WTC11 (cell line): Measurements from ENCODE around the gene LRATD1. TPM values are rescaled to one million over a fixed set of nuclear protein-coding genes. Genes with fewer than 3 reads are reported as not detected.

Experiments used
- ATAC-seq: fragments of 200-7000 bp; cut with Tn5 transposase; 2 replicates; pipeline ENCODE4 v1.10.0; 2021; ENCODE audit warnings: mild to moderate bottlenecking, moderate library complexity
- CTCF ChIA-PET: fragments of 300-600 bp; sonication (Branson Sonifier 250); formaldehyde crosslinking; loops from one replicate; lab custom pipeline; 2021; ENCODE audit warnings: antibody characterized with exemption; lab: Charles Lee
- POLR2A ChIA-PET: fragments of 350-600 bp; sonication (Branson Sonifier 250); formaldehyde crosslinking; loops from one replicate; lab custom pipeline; 2021; ENCODE audit warnings: antibody characterized with exemption; lab: Charles Lee
- DNase-seq: peaks from one replicate; pipeline ENCODE4 v3.0.0; 2021; ENCODE audit warnings: low spot score
- H3K27ac Mint-ChIP-seq: 2 replicates; pipeline ENCODE4 v1.8.0; 2021; ENCODE audit warnings: mixed read lengths
- H3K27me3 Mint-ChIP-seq: 2 replicates; pipeline ENCODE4 v1.8.0; 2021; ENCODE audit warnings: low read depth, mild to moderate bottlenecking, moderate library complexity, mixed read lengths
- H3K36me3 Mint-ChIP-seq: 2 replicates; pipeline ENCODE4 v1.8.0; 2021; ENCODE audit warnings: mixed read lengths
- H3K4me1 Mint-ChIP-seq: 2 replicates; pipeline ENCODE4 v1.8.0; 2022; ENCODE audit warnings: mixed read lengths
- H3K4me3 Mint-ChIP-seq: 2 replicates; pipeline ENCODE4 v1.8.0; 2021; ENCODE audit warnings: mild to moderate bottlenecking, moderate library complexity, mixed read lengths
- H3K9me3 Mint-ChIP-seq: 2 replicates; pipeline ENCODE4 v1.8.0; 2021; ENCODE audit warnings: mixed read lengths
- FOXJ3 ChIP-seq: sonication (generic); formaldehyde crosslinking; IDR thresholded peaks from 2 replicates; pipeline ENCODE4 v1.9.0; 2021; ENCODE audit warnings: missing genetic modification reagents, mild to moderate bottlenecking, borderline replicate concordance
- FOXP1 ChIP-seq: sonication (generic); formaldehyde crosslinking; IDR thresholded peaks from 2 replicates; pipeline ENCODE4 v1.8.0; 2022; ENCODE audit warnings: missing genetic modification reagents, mild to moderate bottlenecking, moderate library complexity, borderline replicate concordance
- IRF2 ChIP-seq: sonication (generic); formaldehyde crosslinking; IDR thresholded peaks from 2 replicates; pipeline ENCODE4 v1.8.0; 2022; ENCODE audit warnings: low read depth, missing genetic modification reagents, borderline replicate concordance
- NFYB ChIP-seq: sonication (generic); formaldehyde crosslinking; conservative IDR thresholded peaks from 2 replicates; pipeline ENCODE4 v1.8.0; 2022; ENCODE audit warnings: low read depth, missing genetic modification reagents
- SMAD4 ChIP-seq: sonication (generic); formaldehyde crosslinking; IDR thresholded peaks from 2 replicates; pipeline ENCODE4 v1.8.0; 2022; ENCODE audit warnings: mild to moderate bottlenecking, missing genetic modification reagents
- TCF7 ChIP-seq: sonication (generic); formaldehyde crosslinking; IDR thresholded peaks from 2 replicates; pipeline ENCODE4 v1.8.0; 2022; ENCODE audit warnings: mild to moderate bottlenecking, low read depth, missing genetic modification reagents, moderate library complexity
- TP53 ChIP-seq: sonication (generic); formaldehyde crosslinking; IDR thresholded peaks from 2 replicates; pipeline ENCODE4 v1.8.1; 2023; ENCODE audit warnings: mild to moderate bottlenecking, missing genetic modification reagents
- ZNF317 ChIP-seq: sonication (generic); formaldehyde crosslinking; IDR thresholded peaks from 2 replicates; pipeline ENCODE4 v1.8.1; 2023; ENCODE audit warnings: low read depth, mild to moderate bottlenecking, moderate library complexity, missing genetic modification reagents, borderline replicate concordance
- ZNF416 ChIP-seq: fragments of 250-450 bp; sonication (Bioruptor Pico); IDR thresholded peaks from 2 replicates; pipeline ENCODE4 v1.9.0; 2021; ENCODE audit warnings: mild to moderate bottlenecking, inconsistent platforms
- ZNF423 ChIP-seq: fragments of 250-450 bp; sonication (Bioruptor Pico); IDR thresholded peaks from 2 replicates; pipeline ENCODE4 v2.1.2; 2022; ENCODE audit warnings: mild to moderate bottlenecking, moderate library complexity
- ZNF671 ChIP-seq: fragments of 250-450 bp; sonication (Bioruptor Pico); IDR thresholded peaks from 2 replicates; pipeline ENCODE4 v1.8.0; 2021; ENCODE audit warnings: mild to moderate bottlenecking
- total RNA-seq: library from RNA; stranded (reverse); gene quantifications from 3 replicates; pipeline ENCODE4 v1.2.3, GENCODE V29; 2021
- TF ChIP-seq, protein P1 (sequence below): fragments of 250-450 bp; sonication (Bioruptor Pico); conservative IDR thresholded peaks from 2 replicates; pipeline ENCODE4 v1.9.0; 2021; ENCODE audit warnings: mild to moderate bottlenecking
- TF ChIP-seq, protein P2 (sequence below): sonication (generic); formaldehyde crosslinking; IDR thresholded peaks from 2 replicates; pipeline ENCODE4 v1.8.1; 2023; ENCODE audit warnings: mild to moderate bottlenecking, missing genetic modification reagents, borderline replicate concordance
- TF ChIP-seq, protein P3 (sequence below): sonication (generic); formaldehyde crosslinking; IDR thresholded peaks from 2 replicates; pipeline ENCODE4 v1.8.1; 2022; ENCODE audit warnings: low read depth, mild to moderate bottlenecking, moderate library complexity, missing genetic modification reagents, borderline replicate concordance
- TF ChIP-seq, protein P4 (sequence below): fragments of 250-450 bp; sonication (Bioruptor Pico); IDR thresholded peaks from 2 replicates; pipeline ENCODE4 v1.9.0; 2021; ENCODE audit warnings: mild to moderate bottlenecking, borderline replicate concordance
- TF ChIP-seq, protein P5 (sequence below): sonication (generic); formaldehyde crosslinking; IDR thresholded peaks from 2 replicates; pipeline ENCODE4 v1.8.1; 2022; ENCODE audit warnings: low read depth, missing genetic modification reagents, borderline replicate concordance
- TF ChIP-seq, protein P6 (sequence below): sonication (generic); formaldehyde crosslinking; IDR thresholded peaks from 2 replicates; pipeline ENCODE4 v1.8.1; 2022; ENCODE audit warnings: mild to moderate bottlenecking, moderate library complexity, missing genetic modification reagents

LRATD1 gene
- total RNA-seq, 1 experiment from 2014 or later = 2.3 TPM

DNA sequence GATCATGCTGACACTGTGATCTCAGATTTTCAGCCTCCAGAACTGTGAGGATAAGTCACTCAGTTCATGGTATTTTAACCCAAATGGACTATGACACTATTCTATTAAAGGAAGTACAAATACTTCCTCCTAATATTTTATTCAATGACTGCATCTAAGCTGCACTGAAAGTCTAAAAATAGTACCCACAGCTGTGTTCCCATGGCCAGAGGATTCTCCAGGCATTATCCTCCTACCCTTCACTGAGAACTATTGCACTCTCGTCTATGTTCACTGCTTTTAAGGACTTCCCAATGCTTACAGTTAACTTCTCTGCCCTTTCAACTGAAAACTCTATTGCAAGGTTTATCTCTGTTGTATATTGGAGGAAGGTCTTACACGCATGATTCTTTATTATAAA lies 15.2 kb downstream of the LRATD1 start (continued):
- TF ChIP-seq SMAD4 (CRISPR knock-in tag) (no peak), ZNF671 (CRISPR knock-in tag) (no peak), IRF2 (CRISPR knock-in tag) (no peak), ZNF416 (no peak)
- TF ChIP-seq, protein P1, sequence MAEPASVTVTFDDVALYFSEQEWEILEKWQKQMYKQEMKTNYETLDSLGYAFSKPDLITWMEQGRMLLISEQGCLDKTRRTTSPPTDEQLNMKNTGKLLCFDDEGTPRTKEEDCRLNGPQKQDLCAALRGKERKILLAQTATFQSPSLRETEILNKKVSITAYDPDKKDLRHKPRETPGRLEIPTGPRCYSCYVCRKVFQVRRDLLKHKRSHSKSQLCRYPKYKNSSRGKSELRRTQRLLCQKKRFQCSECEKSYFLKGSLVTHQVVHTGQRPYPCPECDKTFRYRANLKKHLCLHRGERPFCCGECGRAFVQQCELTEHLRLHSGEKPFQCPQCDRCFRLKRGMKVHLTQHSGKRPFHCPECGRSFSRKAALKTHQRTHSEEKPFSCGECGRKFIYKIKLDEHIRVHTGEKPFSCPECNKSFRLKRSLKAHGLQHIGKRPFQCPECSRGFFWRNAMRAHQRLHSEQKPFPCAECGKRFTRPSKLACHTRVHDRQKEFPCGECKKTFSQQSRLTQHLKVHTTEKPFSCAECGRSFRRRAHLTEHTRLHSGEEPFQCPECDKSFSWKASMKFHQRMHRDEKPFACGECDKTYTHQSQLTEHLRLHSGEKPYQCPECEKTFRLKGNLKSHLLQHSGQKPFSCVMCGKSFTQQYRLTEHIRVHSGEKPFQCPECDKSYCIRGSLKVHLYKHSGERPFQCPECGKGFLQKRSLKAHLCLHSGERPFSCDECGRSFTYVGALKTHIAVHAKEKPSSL = no peak
- TF ChIP-seq, protein P2, sequence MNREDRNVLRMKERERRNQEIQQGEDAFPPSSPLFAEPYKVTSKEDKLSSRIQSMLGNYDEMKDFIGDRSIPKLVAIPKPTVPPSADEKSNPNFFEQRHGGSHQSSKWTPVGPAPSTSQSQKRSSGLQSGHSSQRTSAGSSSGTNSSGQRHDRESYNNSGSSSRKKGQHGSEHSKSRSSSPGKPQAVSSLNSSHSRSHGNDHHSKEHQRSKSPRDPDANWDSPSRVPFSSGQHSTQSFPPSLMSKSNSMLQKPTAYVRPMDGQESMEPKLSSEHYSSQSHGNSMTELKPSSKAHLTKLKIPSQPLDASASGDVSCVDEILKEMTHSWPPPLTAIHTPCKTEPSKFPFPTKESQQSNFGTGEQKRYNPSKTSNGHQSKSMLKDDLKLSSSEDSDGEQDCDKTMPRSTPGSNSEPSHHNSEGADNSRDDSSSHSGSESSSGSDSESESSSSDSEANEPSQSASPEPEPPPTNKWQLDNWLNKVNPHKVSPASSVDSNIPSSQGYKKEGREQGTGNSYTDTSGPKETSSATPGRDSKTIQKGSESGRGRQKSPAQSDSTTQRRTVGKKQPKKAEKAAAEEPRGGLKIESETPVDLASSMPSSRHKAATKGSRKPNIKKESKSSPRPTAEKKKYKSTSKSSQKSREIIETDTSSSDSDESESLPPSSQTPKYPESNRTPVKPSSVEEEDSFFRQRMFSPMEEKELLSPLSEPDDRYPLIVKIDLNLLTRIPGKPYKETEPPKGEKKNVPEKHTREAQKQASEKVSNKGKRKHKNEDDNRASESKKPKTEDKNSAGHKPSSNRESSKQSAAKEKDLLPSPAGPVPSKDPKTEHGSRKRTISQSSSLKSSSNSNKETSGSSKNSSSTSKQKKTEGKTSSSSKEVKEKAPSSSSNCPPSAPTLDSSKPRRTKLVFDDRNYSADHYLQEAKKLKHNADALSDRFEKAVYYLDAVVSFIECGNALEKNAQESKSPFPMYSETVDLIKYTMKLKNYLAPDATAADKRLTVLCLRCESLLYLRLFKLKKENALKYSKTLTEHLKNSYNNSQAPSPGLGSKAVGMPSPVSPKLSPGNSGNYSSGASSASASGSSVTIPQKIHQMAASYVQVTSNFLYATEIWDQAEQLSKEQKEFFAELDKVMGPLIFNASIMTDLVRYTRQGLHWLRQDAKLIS = no peak

DNA sequence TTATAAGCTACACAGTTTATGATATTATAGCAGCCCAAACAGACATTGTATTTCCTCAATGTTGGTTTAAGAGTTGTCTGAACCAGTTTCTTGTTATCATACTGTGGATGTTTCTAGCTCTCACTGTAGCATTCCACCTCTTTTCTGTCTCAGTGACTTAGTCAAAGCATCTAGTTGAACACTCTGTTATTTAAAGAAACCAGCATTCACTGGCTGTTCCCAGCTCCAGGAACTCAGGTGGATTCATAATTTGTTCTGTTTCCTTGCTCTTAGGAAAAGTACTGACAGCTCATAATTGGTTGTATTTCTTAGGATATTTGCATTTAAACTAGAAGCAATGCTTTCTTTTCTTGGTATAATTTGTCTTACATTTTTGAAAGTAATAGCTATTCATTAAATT lies 17.5 kb downstream of the LRATD1 start:
- Mint-ChIP-seq H3K9me3 (no peaks in the 10 kb centered on the region), H3K27ac (no peak overlapping the region), H3K27me3 (no peaks in the 10 kb centered on the region), H3K4me1 (peaks cover 2% of the 10 kb centered on the region; the same call in 1 of the 2 replicates), H3K36me3 (no peaks in the 10 kb centered on the region), H3K4me3 (no peak overlapping the region)
- DNase-seq (no peak), ATAC-seq (no peak)
- ChIA-PET POLR2A (no interaction called here), CTCF (no interaction called here)
- TF ChIP-seq TCF7 (CRISPR knock-in tag) = no peak
- TF ChIP-seq ZNF423 = no peak
- TF ChIP-seq, protein P3, sequence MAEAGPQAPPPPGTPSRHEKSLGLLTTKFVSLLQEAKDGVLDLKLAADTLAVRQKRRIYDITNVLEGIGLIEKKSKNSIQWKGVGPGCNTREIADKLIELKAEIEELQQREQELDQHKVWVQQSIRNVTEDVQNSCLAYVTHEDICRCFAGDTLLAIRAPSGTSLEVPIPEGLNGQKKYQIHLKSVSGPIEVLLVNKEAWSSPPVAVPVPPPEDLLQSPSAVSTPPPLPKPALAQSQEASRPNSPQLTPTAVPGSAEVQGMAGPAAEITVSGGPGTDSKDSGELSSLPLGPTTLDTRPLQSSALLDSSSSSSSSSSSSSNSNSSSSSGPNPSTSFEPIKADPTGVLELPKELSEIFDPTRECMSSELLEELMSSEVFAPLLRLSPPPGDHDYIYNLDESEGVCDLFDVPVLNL (CRISPR knock-in tag) = no peak
- TF ChIP-seq, protein P4, sequence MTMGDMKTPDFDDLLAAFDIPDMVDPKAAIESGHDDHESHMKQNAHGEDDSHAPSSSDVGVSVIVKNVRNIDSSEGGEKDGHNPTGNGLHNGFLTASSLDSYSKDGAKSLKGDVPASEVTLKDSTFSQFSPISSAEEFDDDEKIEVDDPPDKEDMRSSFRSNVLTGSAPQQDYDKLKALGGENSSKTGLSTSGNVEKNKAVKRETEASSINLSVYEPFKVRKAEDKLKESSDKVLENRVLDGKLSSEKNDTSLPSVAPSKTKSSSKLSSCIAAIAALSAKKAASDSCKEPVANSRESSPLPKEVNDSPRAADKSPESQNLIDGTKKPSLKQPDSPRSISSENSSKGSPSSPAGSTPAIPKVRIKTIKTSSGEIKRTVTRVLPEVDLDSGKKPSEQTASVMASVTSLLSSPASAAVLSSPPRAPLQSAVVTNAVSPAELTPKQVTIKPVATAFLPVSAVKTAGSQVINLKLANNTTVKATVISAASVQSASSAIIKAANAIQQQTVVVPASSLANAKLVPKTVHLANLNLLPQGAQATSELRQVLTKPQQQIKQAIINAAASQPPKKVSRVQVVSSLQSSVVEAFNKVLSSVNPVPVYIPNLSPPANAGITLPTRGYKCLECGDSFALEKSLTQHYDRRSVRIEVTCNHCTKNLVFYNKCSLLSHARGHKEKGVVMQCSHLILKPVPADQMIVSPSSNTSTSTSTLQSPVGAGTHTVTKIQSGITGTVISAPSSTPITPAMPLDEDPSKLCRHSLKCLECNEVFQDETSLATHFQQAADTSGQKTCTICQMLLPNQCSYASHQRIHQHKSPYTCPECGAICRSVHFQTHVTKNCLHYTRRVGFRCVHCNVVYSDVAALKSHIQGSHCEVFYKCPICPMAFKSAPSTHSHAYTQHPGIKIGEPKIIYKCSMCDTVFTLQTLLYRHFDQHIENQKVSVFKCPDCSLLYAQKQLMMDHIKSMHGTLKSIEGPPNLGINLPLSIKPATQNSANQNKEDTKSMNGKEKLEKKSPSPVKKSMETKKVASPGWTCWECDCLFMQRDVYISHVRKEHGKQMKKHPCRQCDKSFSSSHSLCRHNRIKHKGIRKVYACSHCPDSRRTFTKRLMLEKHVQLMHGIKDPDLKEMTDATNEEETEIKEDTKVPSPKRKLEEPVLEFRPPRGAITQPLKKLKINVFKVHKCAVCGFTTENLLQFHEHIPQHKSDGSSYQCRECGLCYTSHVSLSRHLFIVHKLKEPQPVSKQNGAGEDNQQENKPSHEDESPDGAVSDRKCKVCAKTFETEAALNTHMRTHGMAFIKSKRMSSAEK (CRISPR knock-in tag) = no peak
- TF ChIP-seq TP53 (CRISPR knock-in tag) = no peak
- TF ChIP-seq, protein P5, sequence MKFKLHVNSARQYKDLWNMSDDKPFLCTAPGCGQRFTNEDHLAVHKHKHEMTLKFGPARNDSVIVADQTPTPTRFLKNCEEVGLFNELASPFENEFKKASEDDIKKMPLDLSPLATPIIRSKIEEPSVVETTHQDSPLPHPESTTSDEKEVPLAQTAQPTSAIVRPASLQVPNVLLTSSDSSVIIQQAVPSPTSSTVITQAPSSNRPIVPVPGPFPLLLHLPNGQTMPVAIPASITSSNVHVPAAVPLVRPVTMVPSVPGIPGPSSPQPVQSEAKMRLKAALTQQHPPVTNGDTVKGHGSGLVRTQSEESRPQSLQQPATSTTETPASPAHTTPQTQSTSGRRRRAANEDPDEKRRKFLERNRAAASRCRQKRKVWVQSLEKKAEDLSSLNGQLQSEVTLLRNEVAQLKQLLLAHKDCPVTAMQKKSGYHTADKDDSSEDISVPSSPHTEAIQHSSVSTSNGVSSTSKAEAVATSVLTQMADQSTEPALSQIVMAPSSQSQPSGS (CRISPR knock-in tag) = no peak
- TF ChIP-seq FOXP1 (CRISPR knock-in tag) = no peak
- TF ChIP-seq FOXJ3 = no peak
- TF ChIP-seq NFYB = no peak
- TF ChIP-seq, protein P6, sequence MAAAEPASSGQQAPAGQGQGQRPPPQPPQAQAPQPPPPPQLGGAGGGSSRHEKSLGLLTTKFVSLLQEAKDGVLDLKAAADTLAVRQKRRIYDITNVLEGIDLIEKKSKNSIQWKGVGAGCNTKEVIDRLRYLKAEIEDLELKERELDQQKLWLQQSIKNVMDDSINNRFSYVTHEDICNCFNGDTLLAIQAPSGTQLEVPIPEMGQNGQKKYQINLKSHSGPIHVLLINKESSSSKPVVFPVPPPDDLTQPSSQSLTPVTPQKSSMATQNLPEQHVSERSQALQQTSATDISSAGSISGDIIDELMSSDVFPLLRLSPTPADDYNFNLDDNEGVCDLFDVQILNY = no peak
- TF ChIP-seq ZNF317 (CRISPR knock-in tag) = no peak
- TF ChIP-seq, protein P2 = no peak
